GM19239 (cell line): Measurements from ENCODE around the gene OSBPL9.
"Not testable (repeated sequence)": the region's sequence is repeated elsewhere in the genome, so short reads cannot be mapped to it uniquely, and the experiment has no call there.

Experiments
- DNase-seq: peaks from one replicate; pipeline ENCODE4 v3.0.0; 2011; ENCODE audit warnings: low spot score; ENCODE audit not compliant: insufficient read length
- FAIRE-seq: peaks from 2 replicates; lab custom pipeline; 2011; peaks lifted over from hg19 to GRCh38; lab: Jason Lieb, UNC

The OSBPL9 gene

GRCh38 chr1:51758310-51758709 lies 141.4 kb downstream of the OSBPL9 start:
- DNase-seq = no peak
- FAIRE-seq = no peak

- DNase-seq = no peak
- no peak for FAIRE-seq
Observed at GRCh38 chr1:51760872-51761271, 144.0 kb downstream of the OSBPL9 start.

GRCh38 chr1:51761351-51761750 lies 144.5 kb downstream of the OSBPL9 start:
- FAIRE-seq = no peak

GRCh38 chr1:51768971-51769588 lies 152.2 kb downstream of the OSBPL9 start:
- peak; percentile 97 for FAIRE-seq
- peak; percentile 29 for DNase-seq

More at GRCh38 chr1:51761351-51761750, 144.5 kb downstream of the OSBPL9 start:
- no peak for DNase-seq

GRCh38 chr1:51776408-51776807 lies 159.5 kb downstream of the OSBPL9 start:
- FAIRE-seq (peak; percentile 52), DNase-seq (no peak)

GRCh38 chr1:51780927-51781326 lies 164.0 kb downstream of the OSBPL9 start:
- DNase-seq = no peak
- FAIRE-seq = no peak

GRCh38 chr1:51784997-51785421 lies 168.1 kb downstream of the OSBPL9 start:
- FAIRE-seq (no peak), DNase-seq (no peak)

- FAIRE-seq (no peak), DNase-seq (no peak)
Observed at GRCh38 chr1:51788938-51789337, 172.0 kb downstream of the OSBPL9 start.

- FAIRE-seq = no peak
- DNase-seq = no peak
Observed at GRCh38 chr1:51789342-51789741, 172.4 kb downstream of the OSBPL9 start.

- DNase-seq = no peak
- FAIRE-seq = no peak
Observed at GRCh38 chr1:51790385-51790784, 173.5 kb downstream of the OSBPL9 start.

- FAIRE-seq (no peak), DNase-seq (no peak)
Observed at GRCh38 chr1:51791888-51792287, 175.0 kb downstream of the OSBPL9 start.

GRCh38 chr1:51792864-51793263 lies 176.0 kb downstream of the OSBPL9 start:
- no peak for DNase-seq
- no peak for FAIRE-seq

GRCh38 chr1:51794260-51794659 lies 177.4 kb downstream of the OSBPL9 start:
- FAIRE-seq (no peak), DNase-seq (no peak)

- DNase-seq (no peak), FAIRE-seq (no peak)
Observed at GRCh38 chr1:51794868-51795267, 178.0 kb downstream of the OSBPL9 start.

GRCh38 chr1:51799372-51799771 lies 182.5 kb downstream of the OSBPL9 start:
- no peak for DNase-seq

GRCh38 chr1:51814513-51814912 lies 197.6 kb downstream of the OSBPL9 start:
- no peak for FAIRE-seq
- DNase-seq = no peak

More at GRCh38 chr1:51799372-51799771, 182.5 kb downstream of the OSBPL9 start:
- no peak for FAIRE-seq

GRCh38 chr1:51818487-51818886 lies 201.6 kb downstream of the OSBPL9 start:
- DNase-seq (no peak), FAIRE-seq (no peak)

- FAIRE-seq, DNase-seq: not testable (repeated sequence)
Observed at GRCh38 chr1:51819021-51819420, 202.1 kb downstream of the OSBPL9 start.

- FAIRE-seq (no peak), DNase-seq (no peak)
Observed at GRCh38 chr1:51819810-51820209, 202.9 kb downstream of the OSBPL9 start.

GRCh38 chr1:51829058-51829457 lies 212.2 kb downstream of the OSBPL9 start:
- no peak for DNase-seq
- no peak for FAIRE-seq

- DNase-seq (no peak), FAIRE-seq (no peak)
Observed at GRCh38 chr1:51833700-51834099, 216.8 kb downstream of the OSBPL9 start.

GRCh38 chr1:51837243-51837642 lies 220.4 kb downstream of the OSBPL9 start:
- FAIRE-seq (no peak), DNase-seq (no peak)
